PC-3 (cell line): ENCODE results near the gene TPGS2. TPM values are rescaled to one million over a fixed set of nuclear protein-coding genes. Genes with fewer than 3 reads are reported as not detected.
A peak's percentile ranks its signal among the peaks of the same experiment; 100 is the strongest.

ENCODE experiments used
- ATAC-seq: fragments of 200-7000 bp; cut with Tn5 transposase; 2 replicates; pipeline ENCODE4 v1.9.1; 2020; ENCODE audit warnings: mild to moderate bottlenecking, moderate library complexity
- BruUV-seq: library from RNA; stranded (reverse); fragments of 400-500 nt; replicated peaks from 2 replicates; lab custom pipeline; 2021; lab: Mats Ljungman, UMichigan
- CTCF ChIA-PET: fragments of 300-600 bp; sonication (Branson Sonifier 250); formaldehyde crosslinking; loops from one replicate; lab custom pipeline; 2022; ENCODE audit warnings: antibody characterized with exemption; lab: Charles Lee
- POLR2A ChIA-PET: fragments of 300-600 bp; sonication (Branson Sonifier 250); formaldehyde crosslinking; loops from one replicate; lab custom pipeline; 2022; ENCODE audit warnings: antibody characterized with exemption; ENCODE audit not compliant: unreplicated experiment; lab: Charles Lee
- DNase-seq: peaks from one replicate; pipeline ENCODE4 v3.0.0-alpha.2; 2015
- H2AFZ ChIP-seq: fragments of 300-600 bp; sonication (generic); 2 replicates; pipeline ENCODE4 v1.6.0; 2016; ENCODE audit warnings: antibody characterized with exemption, low read length
- H3F3A ChIP-seq: fragments of 300-600 bp; sonication (generic); one replicate; pipeline ENCODE4 v1.6.0; 2017; ENCODE audit warnings: antibody characterized with exemption, low read length, control low read depth, mild to moderate bottlenecking; ENCODE audit not compliant: unreplicated experiment
- H3K27ac ChIP-seq: fragments of 300-600 bp; sonication (generic); 2 replicates; pipeline ENCODE4 v1.5.1; 2016; ENCODE audit warnings: mild to moderate bottlenecking, low read length
- H3K27me3 ChIP-seq: fragments of 300-600 bp; sonication (generic); 2 replicates; pipeline ENCODE4 v1.6.1; 2016; ENCODE audit warnings: low read length, mixed read lengths
- H3K36me3 ChIP-seq: fragments of 300-600 bp; sonication (generic); 2 replicates; pipeline ENCODE4 v1.6.1; 2016; ENCODE audit warnings: low read depth, mixed run types, low read length, mixed read lengths
- H3K4me1 ChIP-seq: fragments of 300-600 bp; sonication (generic); 2 replicates; pipeline ENCODE4 v1.5.1; 2016; ENCODE audit warnings: low read length; ENCODE audit not compliant: insufficient read depth
- H3K4me2 ChIP-seq: fragments of 300-600 bp; sonication (generic); 2 replicates; pipeline ENCODE4 v1.6.0; 2016; ENCODE audit warnings: low read length
- H3K4me3 ChIP-seq: fragments of 300-600 bp; sonication (generic); 2 replicates; pipeline ENCODE4 v1.5.1; 2016; ENCODE audit warnings: mild to moderate bottlenecking, low read length, mixed read lengths
- H3K79me2 ChIP-seq: fragments of 300-600 bp; sonication (generic); 2 replicates; pipeline ENCODE4 v1.6.1; 2017; ENCODE audit warnings: low read length, mixed read lengths
- H3K9ac ChIP-seq: fragments of 300-600 bp; sonication (generic); 2 replicates; pipeline ENCODE4 v1.6.0; 2016; ENCODE audit warnings: mild to moderate bottlenecking, low read length
- H3K9me2 ChIP-seq: fragments of 300-600 bp; sonication (generic); replicated peaks from 2 replicates; pipeline ENCODE4 v1.6.1; 2016; ENCODE audit warnings: mixed run types, low read length, mixed read lengths
- H3K9me3 ChIP-seq: fragments of 300-600 bp; sonication (generic); 2 replicates; pipeline ENCODE4 v1.6.1; 2016; ENCODE audit warnings: low read length, mixed read lengths
- H4K20me1 ChIP-seq: fragments of 300-600 bp; sonication (generic); 2 replicates; pipeline ENCODE4 v1.6.1; 2016; ENCODE audit warnings: low read length, mixed read lengths
- EZH2 ChIP-seq: fragments of 300-600 bp; sonication (generic); IDR thresholded peaks from one replicate; pipeline ENCODE4 v1.6.1; 2017; ENCODE audit warnings: antibody characterized with exemption, mild to moderate bottlenecking, low read length; ENCODE audit not compliant: unreplicated experiment
- EZH2phosphoT487 ChIP-seq: fragments of 300-600 bp; sonication (generic); IDR thresholded peaks from 2 replicates; pipeline ENCODE4 v1.6.1; 2018; ENCODE audit warnings: mild to moderate bottlenecking, antibody characterized with exemption, low read length, borderline replicate concordance
- intact Hi-C: fragments of 100-400 bp; cut with micrococcal nuclease; formaldehyde crosslinking; loops from 2 replicates; pipeline ENCODE4 v1.9.0; 2023
- total RNA-seq: library from RNA; depleted of rRNA; stranded (reverse); fragments of >200 nt; gene quantifications from 2 replicates; pipeline ENCODE4 v1.2.3, GENCODE V29; 2014
- TF ChIP-seq, protein P1 (sequence below): fragments of 300-600 bp; sonication (generic); conservative IDR thresholded peaks from 2 replicates; pipeline ENCODE4 v1.5.1; 2017; ENCODE audit warnings: antibody characterized with exemption, low read depth, mild to moderate bottlenecking, low read length

Gene TPGS2
- total RNA-seq, 1 experiment from 2014 or later, result 44.9 TPM

- H3K4me2 ChIP-seq, result no peak overlapping the region
- POLR2A ChIA-PET, result interaction anchor here (0.6 kb wide), 1 partner anchor 60 kb away, joined by 8 read pairs; no protein-coding TSS in a partner anchor
- CTCF ChIA-PET, result no interaction called here
Observed at GRCh38 chr18:36856815-36857214, 28.0 kb upstream of the TPGS2 start.

DNA sequence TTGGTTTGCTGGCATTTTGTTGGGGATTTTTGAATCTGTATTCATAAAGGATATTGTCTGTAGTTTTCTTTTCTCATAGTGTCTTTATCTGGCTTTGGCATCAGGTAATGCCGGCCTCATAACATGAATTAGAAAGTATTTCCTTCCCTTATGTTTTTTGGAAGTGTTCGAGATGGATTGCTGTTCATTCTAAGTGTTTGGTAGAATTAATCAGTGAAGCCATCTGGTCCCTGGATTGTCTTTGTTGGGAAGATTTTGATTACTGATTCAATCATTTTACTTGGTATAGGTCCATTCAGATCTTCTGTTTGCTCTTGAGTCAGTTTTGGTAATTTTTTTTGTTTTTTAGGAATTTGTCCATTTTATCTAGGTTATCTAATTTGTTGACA, 22.4 kb upstream of the TPGS2 start:
- no peak overlapping the region for H2AFZ ChIP-seq
- H3K27me3 ChIP-seq, result no peaks in the 10 kb centered on the region
- no peaks in the 10 kb centered on the region for H3K9me3 ChIP-seq
- intact Hi-C loops, result no loop called here
- TF ChIP-seq EZH2phosphoT487 (no peak), EZH2 (no peak)
- TF ChIP-seq, protein P1, sequence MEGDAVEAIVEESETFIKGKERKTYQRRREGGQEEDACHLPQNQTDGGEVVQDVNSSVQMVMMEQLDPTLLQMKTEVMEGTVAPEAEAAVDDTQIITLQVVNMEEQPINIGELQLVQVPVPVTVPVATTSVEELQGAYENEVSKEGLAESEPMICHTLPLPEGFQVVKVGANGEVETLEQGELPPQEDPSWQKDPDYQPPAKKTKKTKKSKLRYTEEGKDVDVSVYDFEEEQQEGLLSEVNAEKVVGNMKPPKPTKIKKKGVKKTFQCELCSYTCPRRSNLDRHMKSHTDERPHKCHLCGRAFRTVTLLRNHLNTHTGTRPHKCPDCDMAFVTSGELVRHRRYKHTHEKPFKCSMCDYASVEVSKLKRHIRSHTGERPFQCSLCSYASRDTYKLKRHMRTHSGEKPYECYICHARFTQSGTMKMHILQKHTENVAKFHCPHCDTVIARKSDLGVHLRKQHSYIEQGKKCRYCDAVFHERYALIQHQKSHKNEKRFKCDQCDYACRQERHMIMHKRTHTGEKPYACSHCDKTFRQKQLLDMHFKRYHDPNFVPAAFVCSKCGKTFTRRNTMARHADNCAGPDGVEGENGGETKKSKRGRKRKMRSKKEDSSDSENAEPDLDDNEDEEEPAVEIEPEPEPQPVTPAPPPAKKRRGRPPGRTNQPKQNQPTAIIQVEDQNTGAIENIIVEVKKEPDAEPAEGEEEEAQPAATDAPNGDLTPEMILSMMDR, result no peak
- ChIA-PET POLR2A (no interaction called here), CTCF (no interaction called here)
- DNase-seq (no peak), ATAC-seq (no peak)
- H4K20me1 ChIP-seq, result no peaks in the 10 kb centered on the region
- H3K9me2 ChIP-seq, result no peaks in the 10 kb centered on the region
- H3K4me2 ChIP-seq, result no peak overlapping the region
- H3K36me3 ChIP-seq, result no peaks in the 10 kb centered on the region
- H3K4me1 ChIP-seq, result peaks cover 5% of the 10 kb centered on the region
- no peak overlapping the region for H3K27ac ChIP-seq
- H3F3A ChIP-seq, result no peaks in the 10 kb centered on the region
- BruUV-seq, result no TSS peak
- no peak overlapping the region for H3K9ac ChIP-seq
- H3K79me2 ChIP-seq, result no peaks in the 10 kb centered on the region
- H3K4me3 ChIP-seq, result no peak overlapping the region

More at GRCh38 chr18:36856815-36857214, 28.0 kb upstream of the TPGS2 start:
- Histone ChIP-seq H3K4me3 (no peak overlapping the region), H3K9me3 (no peaks in the 10 kb centered on the region), H4K20me1 (no peaks in the 10 kb centered on the region), H3K79me2 (no peaks in the 10 kb centered on the region), H2AFZ (no peak overlapping the region), H3K9me2 (no peaks in the 10 kb centered on the region), H3K27me3 (no peaks in the 10 kb centered on the region), H3K27ac (no peak overlapping the region), H3F3A (no peaks in the 10 kb centered on the region), H3K4me1 (no peaks in the 10 kb centered on the region), H3K9ac (no peak overlapping the region), H3K36me3 (no peaks in the 10 kb centered on the region)
- BruUV-seq, result no TSS peak
- TF ChIP-seq, protein P1, result no peak
- TF ChIP-seq EZH2, result no peak
- no peak for TF ChIP-seq EZH2phosphoT487
- intact Hi-C loops, result no loop called here
- ATAC-seq (no peak), DNase-seq (no peak)

DNA sequence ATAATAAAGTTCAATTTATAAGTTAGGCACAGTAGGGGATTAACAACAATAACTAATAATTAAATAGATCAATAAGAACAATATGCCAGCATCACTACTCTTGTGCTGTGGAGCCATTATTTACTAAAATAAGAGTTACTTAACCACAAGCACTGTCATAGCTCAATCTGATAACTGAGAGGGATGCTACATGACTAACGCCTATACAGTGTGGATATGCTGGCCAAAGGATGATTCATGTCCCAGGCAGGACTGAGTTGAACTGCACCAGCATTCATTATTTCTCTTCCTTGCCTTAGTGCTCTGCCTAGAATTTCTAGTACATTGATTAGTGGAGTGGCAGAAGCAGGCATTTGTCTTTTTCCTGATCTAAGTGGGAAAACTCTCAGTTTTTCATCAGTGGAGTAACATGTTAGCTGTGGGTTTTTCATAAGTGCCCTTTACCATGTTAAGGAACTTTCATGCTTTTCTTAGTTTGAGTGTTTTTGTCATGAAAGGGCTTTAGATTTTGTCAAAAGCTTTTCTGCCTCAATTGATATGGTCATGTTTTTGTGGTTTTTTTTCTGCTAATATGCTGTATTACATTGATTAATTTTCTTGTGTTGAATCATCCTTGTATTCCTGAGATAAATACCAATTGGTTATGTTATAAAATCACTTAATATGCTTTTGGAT, 21.9 kb upstream of the TPGS2 start:
- CTCF ChIA-PET, result no interaction called here
- Histone ChIP-seq H3K27ac (no peak overlapping the region), H3K9me2 (no peaks in the 10 kb centered on the region), H3K9ac (no peak overlapping the region), H3K4me1 (peaks cover 5% of the 10 kb centered on the region), H3K79me2 (no peaks in the 10 kb centered on the region), H3K9me3 (no peaks in the 10 kb centered on the region), H3K4me3 (no peak overlapping the region), H3K4me2 (no peak overlapping the region), H2AFZ (no peak overlapping the region), H3K27me3 (no peaks in the 10 kb centered on the region), H3F3A (no peaks in the 10 kb centered on the region), H4K20me1 (no peaks in the 10 kb centered on the region), H3K36me3 (no peaks in the 10 kb centered on the region)
- POLR2A ChIA-PET, result no interaction called here
- BruUV-seq, result no TSS peak
- intact Hi-C loops, result no loop called here
- ATAC-seq (peak; percentile 100), DNase-seq (peak; percentile 64)
- TF ChIP-seq, protein P1, result no peak
- no peak for TF ChIP-seq EZH2phosphoT487
